ENCODE data around the gene MYBL2. TPM values are rescaled to one million over a fixed set of nuclear protein-coding genes. Genes with fewer than 3 reads are reported as not detected.

MYBL2 gene
- total RNA-seq, 1 donor from 2014 or later, result under 0.01 TPM

GRCh38 chr20:43680981-43681380, 14.1 kb downstream of the MYBL2 start:
- Histone ChIP-seq H3K27me3 (ENCODE audit: control insufficient read depth, insufficient read depth, low read length) (no peaks in the 10 kb centered on the region), H3K36me3 (ENCODE audit: control insufficient read depth, insufficient read depth, low read length) (no peaks in the 10 kb centered on the region), H3K4me3 (ENCODE audit: low read depth, low read length) (no peak overlapping the region)
- FAIRE-seq (no peak), DNase-seq (ENCODE audit: low read depth) (no peak)
- no peak for TF ChIP-seq CTCF (IDR thresholded peaks at IDR 0.05; ENCODE audit: insufficient read depth, low read length, severe bottlenecking)

GRCh38 chr20:43681468-43681942, 14.6 kb downstream of the MYBL2 start:
- DNase-seq (ENCODE audit: low read depth), result no peak
- H3K4me3 ChIP-seq (ENCODE audit: low read depth, low read length), result no peak overlapping the region
- FAIRE-seq, result no peak
- no peak for TF ChIP-seq CTCF (IDR thresholded peaks at IDR 0.05; ENCODE audit: insufficient read depth, low read length, severe bottlenecking)
- H3K27me3 ChIP-seq (ENCODE audit: control insufficient read depth, insufficient read depth, low read length), result no peaks in the 10 kb centered on the region
- no peaks in the 10 kb centered on the region for H3K36me3 ChIP-seq (ENCODE audit: control insufficient read depth, insufficient read depth, low read length)

GRCh38 chr20:43681991-43682410, 15.1 kb downstream of the MYBL2 start:
- Histone ChIP-seq H3K27me3 (ENCODE audit: control insufficient read depth, insufficient read depth, low read length) (no peaks in the 10 kb centered on the region), H3K4me3 (ENCODE audit: low read depth, low read length) (no peak overlapping the region), H3K36me3 (ENCODE audit: control insufficient read depth, insufficient read depth, low read length) (no peaks in the 10 kb centered on the region)
- no peak for DNase-seq (ENCODE audit: low read depth)
- no peak for FAIRE-seq
- no peak for TF ChIP-seq CTCF (IDR thresholded peaks at IDR 0.05; ENCODE audit: insufficient read depth, low read length, severe bottlenecking)

GRCh38 chr20:43682446-43682845, 15.5 kb downstream of the MYBL2 start:
- no peak for TF ChIP-seq CTCF (IDR thresholded peaks at IDR 0.05; ENCODE audit: insufficient read depth, low read length, severe bottlenecking)
- FAIRE-seq (no peak), DNase-seq (ENCODE audit: low read depth) (no peak)
- Histone ChIP-seq H3K27me3 (ENCODE audit: control insufficient read depth, insufficient read depth, low read length) (no peaks in the 10 kb centered on the region), H3K4me3 (ENCODE audit: low read depth, low read length) (no peak overlapping the region), H3K36me3 (ENCODE audit: control insufficient read depth, insufficient read depth, low read length) (no peaks in the 10 kb centered on the region)

GRCh38 chr20:43686820-43687219, 19.9 kb downstream of the MYBL2 start:
- Histone ChIP-seq H3K4me3 (ENCODE audit: low read depth, low read length) (no peak overlapping the region), H3K36me3 (ENCODE audit: control insufficient read depth, insufficient read depth, low read length) (no peaks in the 10 kb centered on the region), H3K27me3 (ENCODE audit: control insufficient read depth, insufficient read depth, low read length) (no peaks in the 10 kb centered on the region)
- no peak for DNase-seq (ENCODE audit: low read depth)
- no peak for TF ChIP-seq CTCF (IDR thresholded peaks at IDR 0.05; ENCODE audit: insufficient read depth, low read length, severe bottlenecking)
- FAIRE-seq, result no peak

- DNase-seq (ENCODE audit: low read depth), result no peak
- Histone ChIP-seq H3K36me3 (ENCODE audit: control insufficient read depth, insufficient read depth, low read length) (no peaks in the 10 kb centered on the region), H3K27me3 (ENCODE audit: control insufficient read depth, insufficient read depth, low read length) (no peaks in the 10 kb centered on the region), H3K4me3 (ENCODE audit: low read depth, low read length) (no peak overlapping the region)
- FAIRE-seq, result no peak
- no peak for TF ChIP-seq CTCF (IDR thresholded peaks at IDR 0.05; ENCODE audit: insufficient read depth, low read length, severe bottlenecking)
Measured at GRCh38 chr20:43689165-43689564, 22.3 kb downstream of the MYBL2 start.
